HepG2 (cell line): Measurements from ENCODE around the gene HERC6. TPM values are rescaled to one million over a fixed set of nuclear protein-coding genes. Genes with fewer than 3 reads are reported as not detected.

Experiments used
- CHD2 ChIP-seq: IDR thresholded peaks from 2 replicates; pipeline ENCODE4 v1.6.1; 2011; ENCODE audit warnings: low read depth, low read length, improper control_type of control experiment
- GMEB1 ChIP-seq: sonication (generic); formaldehyde crosslinking; IDR thresholded peaks from 2 replicates; pipeline ENCODE4 v1.5.1; 2020; ENCODE audit warnings: missing genetic modification reagents, mild to moderate bottlenecking, borderline replicate concordance
- GPBP1L1 ChIP-seq: sonication (generic); formaldehyde crosslinking; IDR thresholded peaks from 2 replicates; pipeline ENCODE4 v1.5.0; 2020; ENCODE audit warnings: mild to moderate bottlenecking, missing genetic modification reagents
- HDAC1 ChIP-seq: sonication (generic); formaldehyde crosslinking; IDR thresholded peaks from 2 replicates; pipeline ENCODE4 v1.5.1; 2020; ENCODE audit warnings: mild to moderate bottlenecking, missing genetic modification reagents
- NFATC3 ChIP-seq: sonication (generic); formaldehyde crosslinking; IDR thresholded peaks from 2 replicates; pipeline ENCODE4 v1.5.1; 2020; ENCODE audit warnings: mild to moderate bottlenecking, missing genetic modification reagents
- NPAS2 ChIP-seq: sonication (generic); formaldehyde crosslinking; IDR thresholded peaks from 2 replicates; pipeline ENCODE4 v1.8.0; 2022; ENCODE audit warnings: mild to moderate bottlenecking, missing genetic modification reagents, borderline replicate concordance
- NRL ChIP-seq: sonication (generic); formaldehyde crosslinking; IDR thresholded peaks from 2 replicates; pipeline ENCODE4 v1.5.0; 2020; ENCODE audit warnings: missing genetic modification reagents, mild to moderate bottlenecking, moderate library complexity, borderline replicate concordance
- PAXIP1 ChIP-seq: sonication (generic); formaldehyde crosslinking; conservative IDR thresholded peaks from 2 replicates; pipeline ENCODE4 v1.4.0; 2020; ENCODE audit warnings: mild to moderate bottlenecking, missing genetic modification reagents, moderate library complexity
- RAD21 ChIP-seq: fragments of 450-650 bp; formaldehyde crosslinking; IDR thresholded peaks from 2 replicates; pipeline ENCODE4 v1.5.0; 2020; ENCODE audit warnings: mild to moderate bottlenecking
- TARDBP ChIP-seq: sonication (generic); formaldehyde crosslinking; IDR thresholded peaks from 2 replicates; pipeline ENCODE4 v1.8.0; 2022; ENCODE audit warnings: mild to moderate bottlenecking, missing genetic modification reagents
- THAP7 ChIP-seq: sonication (generic); formaldehyde crosslinking; IDR thresholded peaks from 2 replicates; pipeline ENCODE4 v1.8.1; 2023; ENCODE audit warnings: mild to moderate bottlenecking, missing genetic modification reagents
- ZNF136 ChIP-seq: sonication (generic); formaldehyde crosslinking; IDR thresholded peaks from 2 replicates; pipeline ENCODE4 v1.8.1; 2022; ENCODE audit warnings: low read depth, mild to moderate bottlenecking, moderate library complexity, missing genetic modification reagents
- ZNF574 ChIP-seq: sonication (generic); formaldehyde crosslinking; IDR thresholded peaks from 2 replicates; pipeline ENCODE4 v1.4.0; 2020; ENCODE audit warnings: missing genetic modification reagents
- polyA plus RNA-seq, 8 experiments: library from polyadenylated mRNA; depleted of rRNA in 3 of 8; stranded (reverse) in 7 of 8; unstranded in 1 of 8; fragments of >200 nt; fragmentation: Illumina TruSeq in 4 of 8; extraction: Trizol in 4 of 8; gene quantifications; 2 replicates each; pipeline versions ENCODE4 v1.2.1 to v1.2.3, GENCODE V29; 2011 to 2016; ENCODE audit warnings: low read depth in 4 of 8, missing spikeins in 1 of 8, mixed read lengths in 1 of 8; ENCODE audit not compliant: insufficient read depth in 1 of 8
- total RNA-seq, 5 experiments: library from RNA; depleted of rRNA; stranded (reverse); fragments of >200 nt; fragmentation: Illumina TruSeq; extraction: Trizol; gene quantifications; 2 replicates each; pipeline ENCODE4 v1.2.3, GENCODE V29; 2016; ENCODE audit warnings: low read depth in 1 of 5

HERC6 gene
- total and polyA plus RNA-seq, 2 of the 13 experiments (the other 11 are each of a cell fraction or from before 2014, with no cell fraction given), result 0.50 to 2.0 TPM

- TF ChIP-seq ZNF574 (CRISPR knock-in tag) (peak; percentile 82), HDAC1 (peak; percentile 74), ZNF136 (no peak), NRL (peak; percentile 76; the same call in 1 of the 2 replicates), GMEB1 (CRISPR knock-in tag) (no peak; the same call in 1 of the 2 replicates), CHD2 (no peak), RAD21 (peak; percentile 80), THAP7 (peak; percentile 65; the same call in 1 of the 2 replicates), TARDBP (CRISPR knock-in tag) (0 out of 2 replicates have a peak, but pooled peaks have one; percentile 41), PAXIP1 (CRISPR knock-in tag) (no peak), NFATC3 (CRISPR knock-in tag) (no peak), NPAS2 (no peak), GPBP1L1 (CRISPR knock-in tag) (no peak)
These were observed at the start of gene HERC6 (continued) for GRCh38 chr4:88378691-88379559.
